Liver (tissue), 9 donors: ENCODE measurements around the gene CTSH. TPM values are rescaled to one million over a fixed set of nuclear protein-coding genes. Genes with fewer than 3 reads are reported as not detected.

Source experiments
- DNase-seq: peaks from one replicate; pipeline ENCODE4 v3.0.0-alpha.2; 2017; ENCODE audit warnings: low spot score
- H3K27ac ChIP-seq, 2 donors: one replicate each; pipeline ENCODE4 v1.7.0; 2013; ENCODE audit warnings: inconsistent platforms in 2 of 2, low read length in 2 of 2, control low read depth in 1 of 2, low read depth in 1 of 2, mild to moderate bottlenecking in 1 of 2
- H3K27me3 ChIP-seq, 4 donors: one replicate each; pipeline versions ENCODE4 v1.6.1 to v1.7.0; 2013; ENCODE audit warnings: low read length in 3 of 4, inconsistent platforms in 1 of 4, mild to moderate bottlenecking in 1 of 4, moderate library complexity in 1 of 4; ENCODE audit not compliant: control insufficient read depth in 4 of 4, insufficient read depth in 4 of 4
- H3K36me3 ChIP-seq, 4 donors: one replicate each; pipeline versions ENCODE4 v1.6.1 to v1.7.0; 2013; ENCODE audit warnings: low read length in 3 of 4, mild to moderate bottlenecking in 3 of 4, low read depth in 1 of 4, moderate library complexity in 1 of 4; ENCODE audit not compliant: control insufficient read depth in 4 of 4, insufficient read depth in 3 of 4
- H3K4me1 ChIP-seq, 4 donors: one replicate each; pipeline versions ENCODE4 v1.6.1 to v1.7.0; 2013; ENCODE audit warnings: low read length in 3 of 4, mild to moderate bottlenecking in 3 of 4, moderate library complexity in 1 of 4; ENCODE audit not compliant: control insufficient read depth in 4 of 4, insufficient read depth in 4 of 4
- H3K4me3 ChIP-seq, 3 donors: one replicate each; pipeline versions ENCODE4 v1.6.1 to v1.7.0; 2013; ENCODE audit warnings: low read length in 3 of 3, control low read depth in 1 of 3, low read depth in 1 of 3, mild to moderate bottlenecking in 1 of 3
- H3K9ac ChIP-seq, 2 donors: one replicate each; pipeline ENCODE4 v1.7.0; 2013; ENCODE audit warnings: low read length in 2 of 2, mild to moderate bottlenecking in 2 of 2, moderate library complexity in 2 of 2, control low read depth in 1 of 2, low read depth in 1 of 2
- H3K9me3 ChIP-seq, 4 donors: one replicate each; pipeline versions ENCODE4 v1.6.1 to v1.7.0; 2013; ENCODE audit warnings: low read length in 3 of 4; ENCODE audit not compliant: control insufficient read depth in 4 of 4
- ATF3 ChIP-seq: IDR thresholded peaks from 2 replicates; pipeline ENCODE4 v1.6.1; 2016; ENCODE audit warnings: antibody characterized with exemption
- CTCF ChIP-seq: fragments of 150-350 bp; IDR thresholded peaks from 2 replicates; pipeline ENCODE4 v1.5.1; 2017; ENCODE audit warnings: improper control_type of control experiment, low read depth, low read length; ENCODE audit not compliant: missing input control
- EGR1 ChIP-seq, 2 donors: IDR thresholded peaks; 2 replicates each; pipeline ENCODE4 v1.6.1; 2016 to 2018; ENCODE audit warnings: antibody characterized with exemption in 2 of 2, low read depth in 2 of 2
- FOXA1 ChIP-seq: IDR thresholded peaks from 2 replicates; pipeline ENCODE4 v1.6.1; 2016; ENCODE audit warnings: antibody characterized with exemption
- FOXA2 ChIP-seq: IDR thresholded peaks from 2 replicates; pipeline ENCODE4 v1.6.1; 2016; ENCODE audit warnings: antibody characterized with exemption
- GABPA ChIP-seq, 2 donors: IDR thresholded peaks in 1 of 2; conservative IDR thresholded peaks in 1 of 2; 2 replicates each; pipeline ENCODE4 v1.6.1; 2016; ENCODE audit warnings: antibody characterized with exemption in 2 of 2, mild to moderate bottlenecking in 1 of 2, moderate library complexity in 1 of 2
- HNF4A ChIP-seq, 2 donors: conservative IDR thresholded peaks; 2 replicates each; pipeline ENCODE4 v1.6.1; 2016; ENCODE audit warnings: antibody characterized with exemption in 2 of 2, mild to moderate bottlenecking in 2 of 2
- HNF4G ChIP-seq: IDR thresholded peaks from 2 replicates; pipeline ENCODE4 v1.6.1; 2016; ENCODE audit warnings: antibody characterized with exemption
- JUND ChIP-seq, 2 donors: IDR thresholded peaks; 2 replicates each; pipeline ENCODE4 v1.6.1; 2016; ENCODE audit warnings: antibody characterized with exemption in 2 of 2
- MAX ChIP-seq: IDR thresholded peaks from 2 replicates; pipeline ENCODE4 v1.6.1; 2016; ENCODE audit warnings: antibody characterized with exemption
- NR2F2 ChIP-seq: IDR thresholded peaks from 2 replicates; pipeline ENCODE4 v1.6.1; 2016; ENCODE audit warnings: antibody characterized with exemption
- RAD21 ChIP-seq, 2 donors: IDR thresholded peaks; 2 replicates each; pipeline ENCODE4 v1.6.1; 2016; ENCODE audit warnings: antibody characterized with exemption in 2 of 2, mild to moderate bottlenecking in 2 of 2
- REST ChIP-seq: IDR thresholded peaks from 2 replicates; pipeline ENCODE4 v1.6.1; 2016; ENCODE audit warnings: antibody characterized with exemption, mild to moderate bottlenecking
- RXRA ChIP-seq, 2 donors: IDR thresholded peaks; 2 replicates each; pipeline ENCODE4 v1.6.1; 2017 to 2018; ENCODE audit warnings: antibody characterized with exemption in 2 of 2, mild to moderate bottlenecking in 1 of 2
- SP1 ChIP-seq: IDR thresholded peaks from 2 replicates; pipeline ENCODE4 v1.6.1; 2018; ENCODE audit warnings: antibody characterized with exemption, mild to moderate bottlenecking
- TAF1 ChIP-seq: conservative IDR thresholded peaks from 2 replicates; pipeline ENCODE4 v1.6.1; 2016; ENCODE audit warnings: antibody characterized with exemption, mild to moderate bottlenecking
- YY1 ChIP-seq: IDR thresholded peaks from 2 replicates; pipeline ENCODE4 v1.6.1; 2016; ENCODE audit warnings: antibody characterized with exemption, mild to moderate bottlenecking
- ZBTB33 ChIP-seq: IDR thresholded peaks from 2 replicates; pipeline ENCODE4 v1.6.1; 2016; ENCODE audit warnings: antibody characterized with exemption
- WGBS: extraction: QIAGEN DNeasy Blood & Tissue Kit; methylation state at CpG from one replicate; pipeline ENCODE4 v1.1.7; 2013; 5-methylcytosine and 5-hydroxymethylcytosine counted together
- polyA plus RNA-seq, 2 donors: library from polyadenylated mRNA; stranded (reverse) in 1 of 2; unstranded in 1 of 2; fragments of 200-250 nt in 1 of 2; fragments of >200 nt in 1 of 2; fragmentation: Nextera tagmentation in 1 of 2; extraction: Ambion mirVana in 1 of 2; gene quantifications; one replicate each; pipeline versions ENCODE4 v1.2.1 to v1.2.3, GENCODE V29; 2013 to 2015
- total RNA-seq, 2 donors: library from RNA; depleted of rRNA; stranded (reverse); fragments of >200 nt; gene quantifications; one replicate each; pipeline ENCODE4 v1.2.3, GENCODE V29; 2014
- donor health status: healthy.
- donor health status: healthy.
- donor health status: healthy.
- donor health status: healthy.
- donor health status: healthy.

CTSH gene
- total and polyA plus RNA-seq, 4 donors, result 46.3 to 162 (median 95.8) TPM

GRCh38 chr15:78906316-78906620, 38.6 kb downstream of the CTSH start:
- no peak for DNase-seq
- TF ChIP-seq ATF3, result no peak
- no peak for TF ChIP-seq SP1
- TF ChIP-seq NR2F2, result peak; percentile 13
- TF ChIP-seq MAX, result no peak
- no peak for TF ChIP-seq HNF4G
- no peak for TF ChIP-seq GABPA (IDR thresholded peaks at IDR 0.05 in 1 of 2, conservative IDR thresholded peaks at IDR 0.05 in 1 of 2)
- peak in 1 of 2 donors; percentile 28 for TF ChIP-seq RAD21 (IDR thresholded peaks at IDR 0.05)
- peak; percentile 31 to 46 for TF ChIP-seq HNF4A (conservative IDR thresholded peaks at IDR 0.05)
- peak; percentile 55 to 58 for TF ChIP-seq RXRA (IDR thresholded peaks at IDR 0.05)
- TF ChIP-seq CTCF, result no peak
- no peak for TF ChIP-seq ZBTB33
- no peak for TF ChIP-seq EGR1 (IDR thresholded peaks at IDR 0.05; ENCODE audit: low read depth in 2 of 2)
- peak; percentile 9 to 34 for TF ChIP-seq JUND (IDR thresholded peaks at IDR 0.05)
- no peak for TF ChIP-seq FOXA1
- peak; percentile 68 for TF ChIP-seq YY1
- TF ChIP-seq FOXA2, result no peak
- no peak for TF ChIP-seq REST
- TF ChIP-seq TAF1, result no peak

More at GRCh38 chr15:78906316-78906620, 38.6 kb downstream of the CTSH start:
- Histone ChIP-seq H3K27ac (peak overlapping the region; percentile 37 to 75), H3K36me3 (peaks cover 4 to 41% (median 29%) of the 10 kb centered on the region in 4 donors), H3K9me3 (no peaks in the 10 kb centered on the region), H3K4me1 (peaks cover 6 to 11% (median 8%) of the 10 kb centered on the region in 4 donors), H3K9ac (no peak overlapping the region), H3K27me3 (no peaks in the 10 kb centered on the region), H3K4me3 (no peak overlapping the region)
- 31% methylated on average over 2 of the region's 2 CpGs for WGBS
